T-helper 2 cell treated with Interferon-gamma antibody and Interleukin-4, amounts not matched to agents 5 μg/mL and 100 μg/mL, for 36 hours (primary cell): Measurements from ENCODE around the gene USP40.

ENCODE experiments used
- DNase-seq: peaks from one replicate; pipeline ENCODE4 v3.0.0; 2021; ENCODE audit warnings: low spot score
- H3K27ac Mint-ChIP-seq: one replicate; pipeline ENCODE4 v1.8.0; 2021; ENCODE audit warnings: mild to moderate bottlenecking, mixed read lengths
- H3K27me3 Mint-ChIP-seq: one replicate; pipeline ENCODE4 v1.8.0; 2021; ENCODE audit warnings: low read depth, mixed read lengths
- H3K36me3 Mint-ChIP-seq: one replicate; pipeline ENCODE4 v1.8.0; 2021; ENCODE audit warnings: low read depth, mixed read lengths
- H3K4me1 Mint-ChIP-seq: one replicate; pipeline ENCODE4 v1.8.0; 2021; ENCODE audit warnings: low read depth, mixed read lengths
- H3K4me3 Mint-ChIP-seq: one replicate; pipeline ENCODE4 v1.8.0; 2022; ENCODE audit warnings: mild to moderate bottlenecking, moderate library complexity, mixed read lengths
- H3K9me3 Mint-ChIP-seq: one replicate; pipeline ENCODE4 v1.8.0; 2021; ENCODE audit warnings: mixed read lengths

The USP40 gene

DNA sequence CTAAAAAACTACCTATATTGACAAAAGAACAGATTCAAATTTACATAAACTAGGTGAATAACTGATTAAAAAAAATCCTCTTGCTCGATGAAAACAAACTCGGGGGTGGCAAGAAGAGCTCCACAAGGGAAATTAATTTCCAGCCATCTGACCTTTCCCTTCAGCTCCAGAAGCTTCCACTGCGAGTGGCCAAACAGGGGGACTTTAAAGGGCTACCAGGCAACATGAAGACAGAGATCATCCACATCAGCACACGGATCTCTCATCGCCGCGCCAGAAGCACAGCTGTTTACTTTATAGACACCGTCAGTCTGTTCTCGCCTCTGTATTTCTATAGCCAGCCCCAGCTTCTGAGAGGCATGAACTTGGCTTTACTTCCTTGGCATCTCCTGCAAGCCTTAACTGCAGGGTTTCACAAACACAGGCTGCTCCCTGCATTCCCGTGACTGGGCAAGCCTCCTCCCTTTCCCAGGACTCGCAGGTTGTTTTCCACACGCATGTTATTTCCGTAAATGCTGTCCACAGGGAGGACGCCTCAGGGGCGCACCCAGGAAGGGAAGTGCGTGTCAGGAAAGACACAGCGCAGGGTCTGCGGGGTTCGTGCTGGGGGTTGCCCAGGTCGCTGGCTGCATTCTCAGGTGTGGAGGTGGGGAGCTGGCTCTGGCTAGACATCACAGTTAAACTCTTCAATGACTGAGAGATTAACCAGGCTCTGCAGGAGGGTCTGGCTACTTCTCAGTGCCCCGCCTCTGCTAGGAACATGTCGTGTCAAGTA lies 85.0 kb downstream of the USP40 start:
- H3K27ac Mint-ChIP-seq, result no peak overlapping the region
- peak; percentile 0 for DNase-seq
- no peak overlapping the region for H3K4me3 Mint-ChIP-seq
- peaks cover 1% of the 10 kb centered on the region for H3K36me3 Mint-ChIP-seq
- no peaks in the 10 kb centered on the region for H3K27me3 Mint-ChIP-seq
- no peaks in the 10 kb centered on the region for H3K9me3 Mint-ChIP-seq
- no peaks in the 10 kb centered on the region for H3K4me1 Mint-ChIP-seq

DNA sequence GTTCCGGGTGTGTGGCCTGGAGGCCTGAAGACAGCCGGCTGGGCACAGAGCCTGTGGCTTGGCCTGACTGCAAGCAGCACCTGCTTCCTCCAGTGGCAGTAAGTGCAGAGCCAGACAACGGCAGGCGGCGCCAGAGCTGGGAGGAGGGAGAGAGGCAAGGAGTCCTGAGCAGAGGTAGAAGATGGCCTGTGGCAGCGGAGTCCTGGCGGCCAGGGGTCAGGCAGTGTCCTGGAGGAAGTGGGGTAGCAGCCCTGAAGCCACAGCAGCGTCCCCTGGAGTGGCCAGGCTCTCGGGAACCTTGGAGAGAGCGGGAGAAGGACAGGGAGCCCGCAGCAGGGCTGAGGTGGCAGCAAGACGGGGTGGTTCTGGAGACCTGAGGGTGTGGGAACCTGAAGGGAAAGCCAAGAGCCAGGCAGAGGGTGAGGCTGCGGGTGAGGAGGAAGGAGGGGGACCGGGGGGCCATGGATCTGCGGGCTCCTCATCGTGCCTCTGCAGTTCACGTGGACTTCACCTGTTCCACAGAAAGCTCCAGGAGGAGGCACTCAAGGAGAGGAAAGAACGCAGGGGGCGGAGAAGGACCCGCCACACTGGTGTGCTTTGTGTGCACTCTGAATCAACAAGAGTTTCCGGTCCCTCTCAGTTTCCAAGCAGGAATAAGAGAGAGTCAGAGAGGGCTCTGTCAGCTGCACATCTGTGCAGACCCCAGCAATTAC lies 85.9 kb downstream of the USP40 start:
- H3K36me3 Mint-ChIP-seq, result peaks cover 1% of the 10 kb centered on the region
- no peak overlapping the region for H3K27ac Mint-ChIP-seq
- H3K4me3 Mint-ChIP-seq, result no peak overlapping the region
- H3K27me3 Mint-ChIP-seq, result no peaks in the 10 kb centered on the region
- H3K4me1 Mint-ChIP-seq, result no peaks in the 10 kb centered on the region
- no peak for DNase-seq
- H3K9me3 Mint-ChIP-seq, result no peaks in the 10 kb centered on the region

DNA sequence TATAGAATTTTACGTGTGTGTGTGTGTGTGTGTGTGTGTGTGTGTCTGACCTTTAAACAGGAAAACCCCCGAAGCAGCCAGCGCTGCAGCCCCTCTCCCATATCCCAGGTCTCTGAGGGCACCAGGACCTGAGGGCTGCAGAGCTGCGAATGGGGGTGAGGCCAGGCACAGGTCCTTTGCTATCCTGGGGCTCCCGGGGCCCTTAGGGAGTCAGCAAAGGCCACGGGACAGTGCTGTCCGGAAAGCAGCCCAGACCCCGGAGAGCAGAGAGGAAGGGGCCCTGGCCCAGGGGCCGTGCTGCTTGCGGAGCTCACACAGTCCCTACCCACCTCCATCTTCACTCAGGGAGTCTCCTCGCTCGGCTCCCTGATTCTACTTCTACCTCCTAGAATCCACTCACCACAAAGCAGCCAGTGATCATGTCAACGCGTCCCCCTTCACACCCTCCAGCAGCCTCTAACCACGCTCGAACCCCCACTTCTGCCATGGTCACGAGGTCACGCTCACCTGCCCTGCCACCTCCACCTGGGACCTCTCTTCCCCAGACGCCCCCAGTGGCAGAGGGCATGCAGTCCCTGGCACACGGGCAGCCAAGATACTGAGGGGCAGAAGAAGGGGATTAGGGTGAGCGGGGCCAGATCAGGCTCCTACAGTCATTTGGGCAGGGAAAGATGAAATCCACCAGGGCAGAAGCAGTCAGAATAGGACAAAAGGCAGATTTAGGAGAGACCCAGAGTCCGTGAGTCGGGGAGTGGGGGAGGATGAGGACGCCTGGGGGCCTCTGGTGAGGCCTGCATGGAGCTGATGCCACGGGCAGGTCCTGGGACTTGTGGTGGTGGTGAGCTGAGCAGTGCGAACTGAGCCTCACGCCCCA lies 86.7 kb downstream of the USP40 start:
- no peaks in the 10 kb centered on the region for H3K4me1 Mint-ChIP-seq
- no peaks in the 10 kb centered on the region for H3K36me3 Mint-ChIP-seq
- no peak overlapping the region for H3K4me3 Mint-ChIP-seq
- no peak overlapping the region for H3K27ac Mint-ChIP-seq
- no peaks in the 10 kb centered on the region for H3K9me3 Mint-ChIP-seq
- no peak for DNase-seq
- no peaks in the 10 kb centered on the region for H3K27me3 Mint-ChIP-seq

DNA sequence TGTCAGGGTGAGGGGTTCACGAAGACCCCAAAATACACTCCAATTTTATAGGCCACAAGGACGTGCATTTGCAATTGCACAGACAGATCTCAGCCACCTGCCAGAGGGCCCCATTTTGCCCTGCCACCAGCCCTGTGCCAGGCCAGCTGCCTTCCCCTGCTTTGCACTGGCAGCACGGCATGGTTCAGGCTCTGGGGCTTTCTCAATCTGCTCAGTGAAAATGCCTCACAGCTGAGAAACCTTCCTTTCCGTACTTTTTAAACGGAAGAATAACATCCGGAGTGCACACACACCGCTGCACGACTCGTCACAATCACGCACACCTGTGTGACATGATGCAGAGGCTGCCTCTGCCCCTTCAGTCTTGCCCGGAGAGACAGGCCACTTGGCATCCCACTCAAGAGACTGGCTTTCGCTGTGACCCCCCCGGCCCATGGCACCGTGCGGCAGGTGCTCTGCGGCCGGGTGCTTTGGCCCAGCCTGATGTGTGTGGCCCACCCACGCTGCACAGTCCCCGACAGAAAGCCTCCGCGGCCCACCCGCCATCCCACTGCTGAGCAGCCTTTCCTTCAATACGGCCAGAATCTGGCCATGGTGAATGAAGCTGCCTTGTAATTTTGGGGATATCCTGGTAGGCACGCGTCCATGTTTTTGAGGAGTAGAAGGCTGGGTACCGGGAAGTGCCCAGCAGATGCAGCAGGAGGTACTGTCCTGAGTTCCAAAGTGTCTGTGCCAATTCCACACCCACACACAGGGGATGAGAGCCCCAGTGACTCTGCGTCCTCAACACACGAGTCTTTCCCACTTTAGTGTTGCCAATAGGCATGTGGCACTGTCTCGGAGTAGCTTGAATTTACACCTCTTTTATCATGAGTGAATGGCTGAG lies 88.8 kb downstream of the USP40 start:
- Mint-ChIP-seq H3K27me3 (no peaks in the 10 kb centered on the region), H3K27ac (no peak overlapping the region), H3K4me1 (no peaks in the 10 kb centered on the region), H3K36me3 (peaks cover under 1% of the 10 kb centered on the region), H3K9me3 (no peaks in the 10 kb centered on the region), H3K4me3 (no peak overlapping the region)
- no peak for DNase-seq

DNA sequence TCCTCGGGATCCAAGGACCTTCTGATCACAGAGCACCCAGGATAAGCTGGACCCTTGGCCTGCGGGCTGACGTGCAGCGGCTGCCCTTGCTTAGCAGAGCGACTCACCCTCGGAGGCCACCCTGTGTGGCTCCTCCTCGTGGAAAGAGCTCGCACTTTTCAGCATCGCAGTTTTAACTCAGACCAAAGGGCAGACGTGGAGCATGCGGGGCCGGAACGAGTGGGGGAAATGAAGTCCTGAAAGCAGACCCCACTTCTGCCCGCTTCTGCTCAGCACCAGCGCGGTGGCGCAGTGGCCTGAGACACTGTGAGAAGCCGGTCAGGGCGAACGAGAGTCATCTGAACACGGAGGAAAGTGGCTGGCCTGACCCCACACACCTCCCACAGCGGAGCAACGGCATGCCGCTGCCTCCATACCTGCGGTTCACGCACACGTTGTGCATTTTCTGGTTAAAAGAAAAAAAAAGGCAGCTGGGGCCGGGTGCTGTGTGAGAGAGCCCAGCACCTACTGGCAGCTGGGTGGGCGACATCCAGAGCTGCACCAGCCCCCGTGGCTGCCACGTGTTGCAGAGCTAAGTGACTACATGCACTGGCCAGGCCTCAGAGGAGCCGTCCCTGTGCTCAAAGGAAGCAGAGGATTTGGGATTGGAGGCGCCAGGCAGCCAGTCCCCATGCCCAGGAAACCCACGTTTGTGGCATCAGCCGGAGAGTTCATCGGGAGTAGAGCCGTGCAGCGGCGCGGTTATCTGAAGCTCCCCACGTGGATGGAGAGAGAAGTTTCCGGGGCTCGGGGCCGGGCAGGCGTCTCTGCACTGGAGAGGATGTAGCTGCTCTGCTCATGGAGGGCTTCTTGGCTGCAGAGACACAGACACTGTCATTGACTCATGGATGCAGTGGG lies 89.7 kb downstream of the USP40 start:
- DNase-seq, result no peak
- no peak overlapping the region for H3K4me3 Mint-ChIP-seq
- H3K36me3 Mint-ChIP-seq, result peaks cover 5% of the 10 kb centered on the region
- H3K9me3 Mint-ChIP-seq, result no peaks in the 10 kb centered on the region
- H3K4me1 Mint-ChIP-seq, result no peaks in the 10 kb centered on the region
- no peaks in the 10 kb centered on the region for H3K27me3 Mint-ChIP-seq
- H3K27ac Mint-ChIP-seq, result no peak overlapping the region

DNA sequence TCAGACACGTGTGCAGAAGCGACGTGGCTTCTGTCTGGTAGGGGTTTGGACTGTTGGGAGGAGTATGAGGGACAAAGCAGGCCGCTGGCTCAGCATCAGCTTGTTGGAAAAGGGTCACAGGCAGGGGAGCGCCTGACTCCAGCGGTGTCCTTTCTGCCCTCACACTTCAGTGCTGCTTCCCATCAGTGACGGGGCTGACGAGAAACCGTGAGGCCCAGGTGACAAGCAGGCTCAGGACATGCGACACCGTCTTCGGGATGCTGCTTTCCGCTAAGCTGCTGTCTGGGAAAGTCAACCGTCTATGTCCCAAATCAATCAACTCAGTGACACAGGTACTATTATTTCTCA lies 90.5 kb downstream of the USP40 start:
- Mint-ChIP-seq H3K36me3 (peaks cover 6% of the 10 kb centered on the region), H3K4me3 (no peak overlapping the region), H3K4me1 (no peaks in the 10 kb centered on the region), H3K27me3 (no peaks in the 10 kb centered on the region), H3K27ac (no peak overlapping the region), H3K9me3 (no peaks in the 10 kb centered on the region)
- no peak for DNase-seq

DNA sequence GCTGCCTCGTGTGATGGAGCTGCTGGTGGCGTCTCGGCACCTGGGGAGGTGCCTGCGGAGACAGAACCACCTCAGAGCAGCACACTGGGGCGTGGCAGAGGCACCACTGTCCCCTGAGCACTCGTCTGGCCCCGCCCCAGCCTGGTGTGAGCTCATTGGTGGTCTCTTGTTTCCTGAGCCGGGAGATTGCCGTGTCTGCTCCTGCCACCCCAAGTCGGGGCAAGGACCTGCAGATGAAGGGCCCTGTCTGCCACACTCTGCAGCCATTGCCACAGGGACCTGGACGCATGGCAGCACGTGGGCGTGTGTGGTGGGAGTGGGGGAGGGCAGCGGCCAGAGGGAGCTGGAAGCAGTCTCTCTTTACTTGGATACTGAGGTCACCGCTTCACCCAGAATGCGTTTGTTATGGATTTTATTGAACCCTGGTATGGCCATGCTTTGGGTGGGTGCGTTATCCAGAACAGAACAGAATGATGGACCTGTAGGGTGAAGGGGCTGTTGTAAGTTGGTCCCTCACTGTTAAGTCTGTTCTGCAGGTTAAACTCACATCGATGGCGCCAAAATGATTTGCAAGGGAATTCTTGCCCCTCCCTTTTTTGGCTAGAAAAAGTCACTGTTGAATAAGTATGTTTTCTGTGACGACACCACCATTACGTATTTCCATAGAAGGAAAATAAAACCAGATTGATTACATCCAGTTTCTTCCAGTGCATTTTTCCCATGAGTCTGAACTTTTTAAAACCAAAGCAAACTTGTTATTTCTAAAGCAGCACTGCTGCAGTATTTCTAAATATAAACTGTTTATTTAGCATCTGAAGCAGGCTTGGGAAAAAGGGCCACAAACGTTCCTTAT lies 92.0 kb downstream of the USP40 start:
- no peaks in the 10 kb centered on the region for H3K4me1 Mint-ChIP-seq
- H3K4me3 Mint-ChIP-seq, result no peak overlapping the region
- H3K9me3 Mint-ChIP-seq, result no peaks in the 10 kb centered on the region
- H3K27ac Mint-ChIP-seq, result no peak overlapping the region
- H3K27me3 Mint-ChIP-seq, result no peaks in the 10 kb centered on the region
- no peak for DNase-seq
- H3K36me3 Mint-ChIP-seq, result peaks cover 13% of the 10 kb centered on the region

DNA sequence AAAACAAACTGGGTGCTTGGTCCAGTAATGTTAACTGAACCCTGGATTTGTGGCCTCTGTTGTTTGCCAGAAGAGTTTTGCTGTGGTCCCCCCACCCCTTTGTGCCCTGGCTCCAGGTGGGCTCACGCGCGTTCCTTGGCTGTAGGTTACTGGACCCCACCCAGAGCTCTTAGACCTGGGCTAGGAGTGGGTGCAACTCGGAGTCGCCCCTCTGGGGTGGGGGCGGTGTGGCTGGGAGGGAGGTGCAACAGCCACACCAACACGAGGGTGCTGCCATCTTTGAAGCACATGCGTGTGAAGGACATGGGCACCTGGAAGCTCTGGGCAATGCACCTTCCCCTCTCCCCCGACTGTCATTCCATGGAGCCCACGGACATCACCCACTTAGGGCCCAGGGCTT lies 92.7 kb downstream of the USP40 start:
- Mint-ChIP-seq H3K27me3 (no peaks in the 10 kb centered on the region), H3K4me3 (no peak overlapping the region), H3K36me3 (peaks cover 15% of the 10 kb centered on the region), H3K4me1 (no peaks in the 10 kb centered on the region), H3K9me3 (no peaks in the 10 kb centered on the region), H3K27ac (no peak overlapping the region)
- no peak for DNase-seq

DNA sequence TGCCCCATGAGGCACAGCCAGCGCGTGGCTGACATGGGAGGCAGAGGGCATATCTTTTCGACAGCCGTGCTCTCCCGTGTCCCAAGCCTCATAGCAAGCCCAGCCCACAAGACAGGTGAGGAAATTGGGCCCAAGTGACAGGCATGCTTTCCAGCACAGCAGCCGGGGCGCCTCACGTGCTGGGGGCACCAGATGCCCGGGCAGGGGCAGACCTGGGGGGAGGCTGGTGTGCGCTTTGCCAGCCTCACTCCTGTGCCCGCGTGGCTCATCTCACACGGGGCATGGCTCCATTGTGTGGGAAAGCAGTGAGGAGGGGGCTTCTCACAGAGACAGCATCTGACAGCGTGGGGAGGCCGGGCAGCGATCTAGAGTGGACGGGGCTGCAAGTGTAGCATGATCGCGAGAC lies 93.2 kb downstream of the USP40 start:
- peaks cover 18% of the 10 kb centered on the region for H3K36me3 Mint-ChIP-seq
- no peaks in the 10 kb centered on the region for H3K9me3 Mint-ChIP-seq
- H3K4me3 Mint-ChIP-seq, result no peak overlapping the region
- H3K4me1 Mint-ChIP-seq, result no peaks in the 10 kb centered on the region
- no peak for DNase-seq
- no peak overlapping the region for H3K27ac Mint-ChIP-seq
- no peaks in the 10 kb centered on the region for H3K27me3 Mint-ChIP-seq

DNA sequence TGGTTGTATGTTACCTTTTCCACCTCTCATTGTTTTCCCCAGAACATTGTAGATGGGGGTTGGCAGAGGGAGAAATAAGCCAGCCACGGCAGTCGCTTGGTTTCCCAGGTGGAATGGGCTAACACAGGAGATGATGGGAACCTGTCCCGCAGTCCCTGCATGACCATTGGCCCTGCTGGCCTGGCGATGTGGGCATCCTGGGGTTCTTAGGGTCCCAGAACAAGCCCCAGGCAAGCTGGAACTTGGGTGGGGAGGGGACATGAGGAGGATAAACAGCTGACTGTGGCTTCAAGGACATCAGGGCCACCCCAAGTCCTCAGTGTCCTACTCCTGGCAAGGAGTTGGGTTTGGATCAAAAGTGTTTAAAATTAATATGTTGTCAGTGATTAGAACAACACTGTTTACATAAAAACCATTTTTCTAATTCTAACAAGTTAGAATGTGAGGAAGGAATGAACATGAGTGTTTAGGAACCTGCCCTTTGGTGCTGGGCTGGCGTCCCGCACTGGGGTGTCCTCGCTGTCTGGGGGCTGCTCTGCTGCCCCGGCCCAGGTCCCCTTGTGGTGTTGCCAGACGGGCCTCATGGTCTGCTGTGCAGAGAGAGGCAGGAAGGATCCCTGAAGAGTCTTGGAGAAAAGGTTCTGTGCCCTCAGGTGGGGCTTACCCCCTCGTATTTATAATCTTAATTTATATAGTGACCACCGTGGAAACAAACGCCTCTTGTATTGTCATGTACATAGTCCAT lies 95.1 kb downstream of the USP40 start:
- Mint-ChIP-seq H3K4me3 (no peak overlapping the region), H3K36me3 (peaks cover 29% of the 10 kb centered on the region), H3K9me3 (no peaks in the 10 kb centered on the region), H3K27me3 (no peaks in the 10 kb centered on the region), H3K4me1 (no peaks in the 10 kb centered on the region), H3K27ac (no peak overlapping the region)
- DNase-seq, result no peak

DNA sequence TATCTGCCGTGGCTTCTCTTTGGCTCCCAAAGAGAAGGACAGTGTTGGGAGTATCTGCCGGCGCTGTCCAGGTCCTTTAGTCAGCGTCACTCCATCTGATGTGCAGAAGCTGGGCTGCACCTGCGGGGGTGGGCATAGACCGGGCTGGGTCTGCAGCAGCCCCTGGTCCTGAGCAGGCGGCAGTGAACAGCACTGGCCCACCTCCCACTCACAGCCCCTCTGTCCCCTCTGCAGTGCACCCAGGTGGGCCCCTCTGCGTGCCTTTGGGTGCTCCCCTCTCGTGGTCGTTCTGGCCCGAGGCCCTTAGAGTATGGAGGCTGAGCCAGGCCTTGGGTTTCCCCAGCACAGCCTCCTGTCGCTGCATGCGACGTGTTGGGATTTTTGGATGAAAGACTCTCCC lies 95.7 kb downstream of the USP40 start:
- Mint-ChIP-seq H3K4me3 (no peak overlapping the region), H3K27ac (no peak overlapping the region), H3K9me3 (no peaks in the 10 kb centered on the region), H3K4me1 (no peaks in the 10 kb centered on the region), H3K27me3 (no peaks in the 10 kb centered on the region), H3K36me3 (peaks cover 34% of the 10 kb centered on the region)
- no peak for DNase-seq
